Activated T-helper 1 cell treated with Interleukin-2 at 50 U/mL for 16 hours (primary cell): Measurements from ENCODE around the gene LRRC51.
"Not testable (repeated sequence)": the region's sequence is repeated elsewhere in the genome, so short reads cannot be mapped to it uniquely, and the experiment has no call there.

ENCODE experiments used
- DNase-seq: peaks from one replicate; pipeline ENCODE4 v3.0.0-alpha.2; 2020; ENCODE audit warnings: low read depth

LRRC51 gene

DNA sequence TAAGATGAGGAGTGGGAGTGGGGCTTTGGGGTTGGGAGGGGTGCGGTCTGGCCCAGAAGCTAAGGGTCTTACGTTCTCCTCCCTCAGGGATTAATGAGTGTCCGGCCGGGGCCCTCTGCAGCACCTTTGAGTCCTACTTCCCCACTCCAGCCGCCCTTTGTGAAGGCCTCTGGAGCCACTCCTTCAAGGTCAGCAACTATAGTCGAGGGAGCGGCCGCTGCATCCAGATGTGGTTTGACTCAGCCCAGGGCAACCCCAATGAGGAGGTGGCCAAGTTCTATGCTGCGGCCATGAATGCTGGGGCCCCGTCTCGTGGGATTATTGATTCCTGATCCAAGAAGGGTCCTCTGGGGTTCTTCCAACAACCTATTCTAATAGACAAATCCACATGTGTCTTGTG is 58.9 kb downstream of the LRRC51 start:
- no peak for DNase-seq

DNA sequence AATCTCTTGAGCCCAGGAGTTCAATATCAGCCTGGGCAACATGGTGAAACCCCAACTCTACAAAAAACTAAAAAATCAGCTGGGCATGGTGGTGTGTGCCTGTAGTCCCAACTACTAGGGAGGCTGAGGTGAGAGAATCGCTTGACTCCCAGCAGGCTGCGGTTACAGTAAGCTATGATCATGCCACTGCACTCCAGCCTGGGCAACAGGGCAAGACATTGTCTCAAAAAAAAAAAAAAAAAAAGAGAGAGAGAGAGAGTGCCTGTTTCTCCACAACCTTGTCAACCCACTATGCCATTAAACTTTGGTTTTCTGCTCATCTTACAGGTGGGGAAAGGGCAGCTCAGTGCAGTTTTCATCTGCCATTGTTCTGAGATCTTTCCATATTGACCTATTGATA is 60.0 kb downstream of the LRRC51 start:
- no peak for DNase-seq

DNA sequence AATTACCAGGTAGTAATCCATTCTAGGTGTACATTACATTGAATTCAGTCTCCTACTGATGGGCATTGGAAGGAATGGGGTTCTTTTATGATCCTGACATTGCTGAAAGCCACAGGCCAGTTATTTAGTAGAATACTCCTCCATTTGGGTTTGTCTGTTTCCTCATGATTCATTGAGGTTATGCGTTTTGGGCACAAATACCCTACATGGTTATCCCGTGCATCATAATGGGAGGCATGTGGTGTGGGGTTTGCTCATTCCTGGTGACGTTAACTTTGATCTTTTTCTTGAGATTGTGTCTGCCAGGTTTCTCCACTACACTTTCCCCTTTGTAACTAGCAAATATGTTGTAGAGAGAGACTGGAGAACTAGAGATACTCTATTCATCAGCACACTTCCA is 60.4 kb downstream of the LRRC51 start:
- DNase-seq, result no peak

DNA sequence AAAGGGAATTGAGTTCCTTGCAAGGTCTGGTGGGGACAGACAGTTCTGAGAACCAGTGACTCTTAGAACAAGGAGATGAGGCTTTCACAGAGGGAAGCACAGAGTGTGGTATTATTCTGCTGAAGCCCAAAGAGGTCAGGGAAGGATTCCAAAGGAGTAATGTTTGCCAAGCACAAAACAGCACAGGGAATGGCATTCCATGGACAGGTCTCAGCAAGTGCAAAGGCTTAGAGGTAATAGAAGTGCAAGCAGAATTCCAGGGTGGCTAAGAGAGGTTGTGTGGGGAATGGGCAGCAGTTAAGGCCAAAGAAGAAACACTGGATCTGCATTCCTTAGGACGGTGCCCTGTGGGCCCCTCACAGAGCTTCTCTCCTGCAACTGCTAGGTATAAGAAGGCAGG is 61.4 kb downstream of the LRRC51 start:
- not testable (repeated sequence) for DNase-seq

DNA sequence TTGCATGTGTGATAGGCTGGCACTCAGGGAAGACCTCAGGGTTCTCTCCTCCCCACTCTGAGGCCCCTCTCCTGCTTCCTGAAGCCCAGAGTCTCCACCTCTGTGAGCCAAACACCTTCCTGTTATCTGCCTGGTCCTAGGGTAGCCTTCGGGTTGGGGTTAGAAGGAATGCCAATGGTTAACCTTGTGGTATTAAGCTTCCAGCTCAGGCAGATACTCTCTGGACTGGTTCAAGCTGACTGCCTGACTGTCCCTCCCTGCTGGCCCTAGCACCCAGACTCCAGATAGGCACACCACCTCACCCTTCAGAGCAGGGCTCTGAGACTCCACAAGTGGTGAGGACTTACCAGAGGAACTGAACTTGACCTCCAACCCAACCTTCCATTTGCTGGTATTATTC is 61.9 kb downstream of the LRRC51 start:
- not testable (repeated sequence) for DNase-seq

DNA sequence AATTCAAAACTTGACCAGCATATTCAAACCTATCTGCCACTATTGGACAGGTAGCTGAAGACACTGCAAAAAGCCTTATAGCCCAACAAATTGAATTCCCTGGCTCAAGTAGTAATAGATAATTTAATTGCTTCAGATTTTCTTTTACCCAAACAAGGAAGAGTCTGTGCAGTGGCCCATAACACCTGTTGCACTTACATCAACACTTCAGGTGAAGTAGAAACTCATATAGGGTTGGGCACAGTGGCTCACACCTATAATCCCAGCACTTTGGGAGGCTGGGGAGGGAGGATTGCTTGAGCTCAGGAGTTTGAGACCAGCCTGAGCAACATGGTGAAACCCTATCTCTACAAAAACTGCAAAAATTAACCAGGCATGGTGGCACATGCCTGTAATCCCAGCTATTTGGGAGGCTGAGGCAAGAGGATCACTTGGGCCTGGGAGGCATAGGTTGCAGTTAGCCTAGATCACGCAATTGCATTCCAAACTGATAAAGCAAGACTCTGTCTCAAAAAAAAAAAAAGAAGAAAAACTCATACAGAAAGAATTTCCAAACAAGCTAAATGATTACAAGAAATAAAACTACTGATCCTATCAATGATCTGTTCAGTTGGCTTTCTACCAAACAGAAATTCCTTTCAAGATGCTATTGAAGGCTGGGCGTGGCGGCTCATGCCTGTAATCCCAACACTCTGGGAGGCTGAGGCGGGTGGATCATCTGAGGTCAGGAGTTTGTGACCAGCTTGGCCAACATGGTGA is 64.3 kb downstream of the LRRC51 start:
- DNase-seq, result no peak
